NCI-H1092 treated with DMSO at 0.1 percent for 48 hours (cell line): ENCODE data around the gene PEG3.

Experiments used
- DNase-seq: peaks from one replicate; lab custom pipeline; 2025; lab: John Stamatoyannopoulos, UW

The PEG3 gene

GRCh38 chr19:56808717-56809392 is 31.7 kb downstream of the PEG3 start:
- no peak for DNase-seq

GRCh38 chr19:56806639-56807038 is 33.9 kb downstream of the PEG3 start:
- DNase-seq, result no peak
